Measurements from ENCODE around the gene TUBG1.
"Not testable (repeated sequence)": the region's sequence is repeated elsewhere in the genome, so short reads cannot be mapped to it uniquely, and the experiment has no call there.

The TUBG1 gene

DNA sequence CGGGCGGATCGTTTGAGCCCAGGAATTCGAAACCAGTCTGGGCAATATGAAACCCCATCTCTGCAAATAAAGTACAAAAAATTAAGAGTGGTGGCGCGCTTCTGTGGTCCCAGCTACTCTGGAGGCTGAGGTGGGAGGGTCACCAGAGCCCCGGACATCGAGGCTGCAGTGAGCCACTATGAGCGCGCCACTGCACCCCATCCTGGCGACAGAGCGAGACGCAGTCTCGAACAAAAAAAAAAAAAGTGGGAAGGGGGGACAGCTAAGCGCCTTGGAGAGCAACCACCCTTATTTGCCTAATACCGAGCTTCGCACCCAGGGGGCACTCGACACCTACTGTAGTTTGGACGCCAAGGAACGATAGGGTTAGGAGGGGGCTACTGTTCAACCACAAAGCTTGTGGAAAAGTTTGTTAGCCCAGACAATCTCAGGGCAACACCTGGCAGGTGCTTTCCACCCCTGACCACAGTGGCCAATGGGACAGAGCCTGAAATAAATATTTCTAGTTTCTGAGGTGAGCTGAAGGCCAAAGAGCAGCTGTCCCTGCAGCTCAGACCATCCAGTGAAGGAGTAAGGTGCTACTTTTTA lies 31.1 kb upstream of the TUBG1 start:
- in situ Hi-C loops (cut with MboI; ENCODE audit: low sequenced_read_pairs): no loop called here

- in situ Hi-C loops (cut with MboI; ENCODE audit: low sequenced_read_pairs): no loop called here
These were observed 29.5 kb upstream of the TUBG1 start for GRCh38 chr17:42579794-42580551.

GRCh38 chr17:42581744-42582270 lies 27.7 kb upstream of the TUBG1 start:
- in situ Hi-C loops (cut with MboI; ENCODE audit: low sequenced_read_pairs): no loop called here

DNA sequence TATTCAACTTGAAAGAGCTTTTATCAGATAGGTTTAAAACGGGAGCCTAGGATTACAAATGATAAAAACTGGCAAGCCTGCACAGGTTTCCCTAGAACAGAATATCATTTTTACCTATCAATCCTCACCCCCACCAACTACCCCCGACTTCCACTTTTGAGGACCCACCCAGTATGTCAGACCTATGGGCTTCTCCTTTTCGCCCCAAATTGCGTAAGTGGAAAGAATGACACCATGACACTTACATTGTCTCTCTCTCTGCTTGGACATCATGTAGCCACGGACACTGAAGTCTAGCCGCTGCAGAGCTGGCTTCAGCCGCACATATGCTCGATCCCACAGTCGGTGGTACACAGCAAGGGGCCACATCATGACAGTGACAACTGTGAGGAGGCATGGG lies 24.6 kb upstream of the TUBG1 start:
- in situ Hi-C loops (cut with MboI; ENCODE audit: low sequenced_read_pairs): no loop called here

- in situ Hi-C loops (cut with MboI; ENCODE audit: low sequenced_read_pairs): no loop called here
These were observed 24.1 kb upstream of the TUBG1 start for GRCh38 chr17:42585353-42585752.

DNA sequence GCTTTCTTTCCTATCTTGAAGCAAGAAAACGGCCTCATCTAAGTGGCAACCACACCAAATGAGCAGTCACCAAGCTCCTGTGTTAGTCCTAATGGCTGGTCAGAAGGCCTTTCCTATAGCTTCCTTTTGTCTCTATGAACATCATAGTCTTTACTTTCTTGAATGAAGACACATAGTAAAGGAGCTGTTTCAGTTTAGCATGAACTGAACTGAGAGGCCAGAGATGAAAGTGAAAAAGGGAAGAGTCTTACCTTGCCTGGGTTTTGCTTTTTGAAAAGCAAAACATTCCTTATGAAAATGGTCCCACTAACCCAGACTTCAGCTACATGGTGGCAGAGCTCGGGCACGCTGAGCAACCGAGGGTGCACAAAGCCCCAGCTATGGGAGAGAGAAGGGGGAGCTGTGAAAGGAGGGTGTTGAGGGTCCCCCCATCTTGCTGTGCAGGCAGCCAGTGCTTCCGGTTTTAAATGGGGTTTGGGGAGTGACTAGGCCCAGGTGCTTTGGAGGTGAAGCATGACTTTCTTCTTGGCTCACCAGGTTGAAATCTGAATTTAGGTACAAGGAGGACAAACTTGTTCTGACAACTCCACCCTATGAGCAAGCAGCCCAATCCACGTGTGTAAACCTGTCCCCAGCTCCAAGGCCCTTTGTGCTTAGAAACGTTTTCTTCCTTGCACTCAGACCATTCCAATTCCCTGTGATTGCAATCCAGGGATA lies 22.8 kb upstream of the TUBG1 start:
- in situ Hi-C loops (cut with MboI; ENCODE audit: low sequenced_read_pairs): no loop called here

DNA sequence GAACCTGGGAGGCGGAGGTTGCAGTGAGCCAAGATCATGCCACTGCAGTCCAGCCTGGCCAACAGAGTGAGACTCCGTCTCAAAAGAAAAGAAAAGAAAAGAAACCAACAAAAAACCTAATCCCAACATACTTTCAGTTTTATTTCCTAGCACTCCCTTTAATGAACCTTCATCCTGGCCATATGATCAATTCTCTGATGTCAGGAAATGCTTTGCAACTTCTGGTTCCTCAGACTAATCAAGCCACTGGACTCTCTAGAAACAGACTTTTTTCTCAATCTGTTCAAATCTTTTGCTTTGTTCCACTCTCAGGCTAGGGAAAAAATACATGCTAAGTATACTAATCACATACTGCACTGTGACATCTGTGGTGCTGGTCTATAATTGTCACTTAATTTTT lies 18.6 kb upstream of the TUBG1 start:
- in situ Hi-C loops (cut with MboI; ENCODE audit: low sequenced_read_pairs): no loop called here

- in situ Hi-C loops (cut with MboI; ENCODE audit: low sequenced_read_pairs): no loop called here
These were observed 18.1 kb upstream of the TUBG1 start for GRCh38 chr17:42591411-42591810.

DNA sequence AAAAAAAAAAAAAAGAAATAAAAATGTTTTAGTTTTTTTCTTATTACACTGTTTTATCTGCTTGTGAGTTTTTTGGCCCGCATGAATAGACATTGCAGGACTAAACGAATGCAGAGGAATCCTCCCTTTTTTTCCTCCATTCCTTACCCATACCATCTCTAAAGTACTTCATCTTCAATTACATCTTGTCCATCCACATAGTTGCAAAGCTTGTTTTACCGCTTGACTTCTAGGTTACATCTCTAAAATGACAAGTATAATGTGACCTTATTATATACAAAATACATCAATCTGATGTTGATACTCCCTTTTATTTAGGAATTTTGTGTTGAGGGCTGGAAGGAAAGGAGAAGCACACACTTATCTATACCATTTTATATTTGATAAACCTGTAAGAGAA lies 13.1 kb upstream of the TUBG1 start:
- in situ Hi-C loops (cut with MboI; ENCODE audit: low sequenced_read_pairs): no loop called here

DNA sequence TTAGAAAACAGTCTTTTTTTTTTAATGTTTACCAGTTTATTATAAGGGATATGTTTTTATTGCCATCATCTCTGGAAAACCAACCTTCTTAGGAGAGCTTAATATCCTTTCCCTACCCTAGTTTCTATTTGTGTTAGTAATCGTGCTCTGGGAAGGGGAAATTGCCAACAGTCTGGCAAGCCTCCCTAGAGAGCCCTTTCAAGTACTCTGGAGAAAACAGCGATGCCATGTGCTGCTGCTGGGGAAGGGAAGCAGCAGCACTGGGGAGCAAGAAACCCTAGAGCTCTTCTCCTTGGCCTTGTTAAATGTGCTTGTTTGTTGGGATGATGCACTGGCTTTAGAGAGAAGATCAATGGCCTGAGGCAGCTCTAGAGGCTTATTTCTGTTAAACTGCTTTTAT lies 10.6 kb upstream of the TUBG1 start:
- in situ Hi-C loops (cut with MboI; ENCODE audit: low sequenced_read_pairs): no loop called here

- in situ Hi-C loops (cut with MboI; ENCODE audit: low sequenced_read_pairs): no loop called here
These were observed 6.2 kb upstream of the TUBG1 start for GRCh38 chr17:42603318-42603717.

DNA sequence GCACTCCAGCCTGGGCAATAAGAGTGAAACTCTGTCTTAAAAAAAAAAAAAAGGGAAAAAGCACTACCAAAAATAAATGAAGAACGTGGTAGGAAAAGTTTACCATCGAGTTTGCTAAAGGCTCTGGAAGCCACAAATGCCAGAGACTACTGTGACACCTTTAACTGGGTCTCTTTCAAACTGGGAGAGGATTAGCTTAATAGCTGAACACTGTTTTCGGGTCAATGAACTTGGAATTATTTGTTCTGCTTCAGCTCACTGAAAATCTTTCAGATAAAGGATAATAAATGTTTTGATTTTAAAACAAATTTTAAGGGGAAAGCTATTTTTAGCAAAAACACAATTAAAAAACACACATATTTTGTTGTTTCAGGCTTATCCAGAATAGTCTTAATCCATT lies 1.7 kb upstream of the TUBG1 start:
- in situ Hi-C loops (cut with MboI; ENCODE audit: low sequenced_read_pairs): no loop called here

DNA sequence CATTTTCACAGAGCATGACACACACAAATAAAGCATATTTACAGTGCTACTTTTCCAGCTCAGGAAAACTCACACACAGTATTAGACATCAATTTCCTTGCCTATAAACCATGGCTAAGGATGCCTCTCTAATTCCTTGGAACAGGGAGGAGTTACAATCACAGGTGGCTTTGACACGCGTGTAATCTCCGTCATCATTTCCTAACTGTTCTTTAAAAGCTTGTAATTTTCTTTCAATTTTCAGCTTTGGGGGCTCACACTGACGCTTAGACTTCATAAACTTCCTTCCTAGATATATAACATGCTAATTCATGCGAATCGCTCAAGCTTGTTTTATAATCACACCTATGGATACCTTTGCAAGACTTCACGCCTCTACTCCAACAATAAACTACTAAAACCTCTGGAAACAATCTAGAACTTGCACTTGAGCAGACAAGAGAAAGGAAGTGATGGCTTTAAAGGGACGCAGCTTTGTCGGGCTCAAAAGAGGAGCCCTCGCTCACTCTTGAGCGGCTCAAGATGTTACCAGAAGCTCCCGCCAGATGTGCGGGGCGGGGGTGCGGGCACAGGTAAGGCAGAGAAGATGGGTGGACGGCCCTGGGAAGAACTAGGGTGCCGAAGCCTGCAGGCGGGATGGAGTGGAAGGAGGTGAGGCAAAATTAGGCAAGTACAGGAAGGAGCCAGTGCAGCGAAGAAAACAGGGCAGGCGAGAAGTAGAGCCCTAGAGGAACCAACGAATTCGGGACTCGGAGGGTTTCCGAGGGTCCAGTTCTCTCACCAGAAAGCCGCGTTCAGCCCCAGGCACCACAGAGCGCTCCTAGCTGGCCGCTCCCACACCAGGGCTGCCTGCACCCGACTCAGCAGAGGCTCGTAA lies 940 bp upstream of the TUBG1 start:
- in situ Hi-C loops (cut with MboI; ENCODE audit: low sequenced_read_pairs): no loop called here

DNA sequence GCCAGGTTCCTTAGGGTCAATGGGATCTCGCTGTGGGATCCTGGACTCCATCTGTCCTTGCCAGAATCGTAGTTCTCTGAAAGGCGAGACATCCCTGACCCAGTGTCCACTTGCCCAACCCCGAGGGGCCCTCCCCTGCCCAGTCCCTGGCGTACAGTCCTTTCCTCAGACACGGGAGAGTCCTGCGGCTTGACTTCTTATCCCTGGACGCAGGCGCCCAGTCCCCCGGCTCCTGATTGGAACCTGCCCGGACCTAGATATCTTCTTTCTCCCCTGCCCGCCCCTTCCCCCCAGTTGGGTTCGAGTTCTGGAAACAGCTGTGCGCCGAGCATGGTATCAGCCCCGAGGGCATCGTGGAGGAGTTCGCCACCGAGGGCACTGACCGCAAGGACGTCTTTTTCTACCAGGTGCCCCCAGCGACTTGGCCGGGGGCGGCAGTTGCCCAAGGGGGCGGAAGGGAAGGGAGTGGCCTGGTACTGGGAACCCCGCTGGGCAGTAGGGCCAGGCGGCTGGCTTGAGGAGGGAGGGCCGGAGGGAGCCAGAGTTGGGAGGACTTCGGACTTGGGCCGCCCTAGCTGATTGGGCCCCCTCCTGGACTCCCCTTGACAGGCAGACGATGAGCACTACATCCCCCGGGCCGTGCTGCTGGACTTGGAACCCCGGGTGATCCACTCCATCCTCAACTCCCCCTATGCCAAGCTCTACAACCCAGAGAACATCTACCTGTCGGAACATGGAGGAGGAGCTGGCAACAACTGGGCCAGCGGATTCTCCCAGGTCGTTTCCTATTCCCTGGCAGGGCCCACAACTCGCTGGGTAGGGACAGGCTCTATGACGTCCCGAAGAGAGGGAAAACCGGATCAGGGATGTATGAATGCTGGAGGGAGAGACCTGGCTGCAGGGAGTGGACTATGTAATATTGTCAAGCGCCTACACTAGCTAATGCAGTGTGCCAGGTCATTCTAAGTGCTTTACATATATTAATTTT lies 625 bp downstream of the TUBG1 start:
- in situ Hi-C loops (cut with MboI; ENCODE audit: low sequenced_read_pairs): not testable (repeated sequence)

- in situ Hi-C loops (cut with MboI; ENCODE audit: low sequenced_read_pairs): no loop called here
These were observed 2.5 kb downstream of the TUBG1 start for GRCh38 chr17:42612013-42612412.

- in situ Hi-C loops (cut with MboI; ENCODE audit: low sequenced_read_pairs): no loop called here
These were observed 4.3 kb downstream of the TUBG1 start for GRCh38 chr17:42613699-42614295.

GRCh38 chr17:42617956-42618431 lies 8.5 kb downstream of the TUBG1 start:
- in situ Hi-C loops (cut with MboI; ENCODE audit: low sequenced_read_pairs): no loop called here

GRCh38 chr17:42618442-42619150 lies 9.1 kb downstream of the TUBG1 start:
- in situ Hi-C loops (cut with MboI; ENCODE audit: low sequenced_read_pairs): no loop called here

DNA sequence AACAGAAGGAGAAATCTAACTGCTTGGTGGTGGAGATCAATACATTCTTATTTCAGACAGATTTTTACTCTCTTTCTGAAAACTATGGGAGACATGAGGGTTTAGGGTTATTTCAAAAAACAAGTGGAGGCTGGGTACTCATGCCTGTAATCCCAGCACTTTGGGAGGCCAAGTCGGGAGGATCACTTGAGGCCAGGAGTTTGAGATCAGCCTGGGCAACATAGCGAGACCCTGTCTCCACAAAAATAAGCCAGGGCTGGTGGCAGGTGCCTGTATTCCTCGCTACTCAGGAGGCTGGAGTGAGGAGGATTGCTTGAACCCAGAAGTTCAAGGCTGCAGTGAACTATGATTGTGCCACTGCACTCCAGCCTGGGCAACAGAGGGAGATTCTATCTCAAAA lies 12.5 kb downstream of the TUBG1 start:
- in situ Hi-C loops (cut with MboI; ENCODE audit: low sequenced_read_pairs): not testable (repeated sequence)

Data from HL-60/S4 treated with phorbol 12-myristate 13-acetate at 8.2 ng/mL for 4 days and 3 days (cell line).